ENCODE results near the gene SLC25A51. TPM values are rescaled to one million over a fixed set of nuclear protein-coding genes. Genes with fewer than 3 reads are reported as not detected.

The SLC25A51 gene
- total RNA-seq, 2 experiments from 2014 or later: 31.8 to 32.4 TPM

- no peak overlapping the region for H3K27ac ChIP-seq (ENCODE audit: low read depth, low read length, poor library complexity, severe bottlenecking)
- H3K79me2 ChIP-seq (ENCODE audit: insufficient read depth, low read depth, low read length): no peaks in the 10 kb centered on the region
- H3K4me1 ChIP-seq (ENCODE audit: insufficient read depth, low read length, poor library complexity, severe bottlenecking): no peaks in the 10 kb centered on the region
- no peaks in the 10 kb centered on the region for H3K36me3 ChIP-seq (ENCODE audit: insufficient read depth, low read length)
- DNase-seq (ENCODE audit: low spot score): no peak
- no peaks in the 10 kb centered on the region for H3K9me2 ChIP-seq (ENCODE audit: insufficient read depth, low read length)
- no peak for TF ChIP-seq EZH2phosphoT487 (IDR thresholded peaks at IDR 0.05; ENCODE audit: borderline replicate concordance, low read depth, low read length)
- no peak overlapping the region for H2AFZ ChIP-seq (ENCODE audit: low read length)
- no peaks in the 10 kb centered on the region for H3K9me3 ChIP-seq (ENCODE audit: low read length)
- no peak overlapping the region for H3K4me3 ChIP-seq (ENCODE audit: low read depth, low read length, poor library complexity, severe bottlenecking)
- no peaks in the 10 kb centered on the region for H4K20me1 ChIP-seq (ENCODE audit: insufficient read depth, low read length)
- intact Hi-C loops (cut with micrococcal nuclease; ENCODE audit: unreplicated experiment): loop anchor here (10.0 kb wide), 1 partner anchor 345 kb away; no protein-coding TSS in a partner anchor
- H3K4me2 ChIP-seq (ENCODE audit: low read length): no peak overlapping the region
- ChIA-PET CTCF (ENCODE audit: unreplicated experiment) (no interaction called here), POLR2A (interaction anchor here (0.6 kb wide), 1 partner anchor 287 kb away, joined by 3 read pairs; no protein-coding TSS in a partner anchor)
- no TSS peak for BruUV-seq (replicated peaks)
Measured at GRCh38 chr9:37919246-37919955, 15.5 kb upstream of the SLC25A51 start.

GRCh38 chr9:37918665-37919170 is 14.8 kb upstream of the SLC25A51 start:
- no peak overlapping the region for H3K27ac ChIP-seq (ENCODE audit: low read depth, low read length, poor library complexity, severe bottlenecking)
- no peaks in the 10 kb centered on the region for H3K9me2 ChIP-seq (ENCODE audit: insufficient read depth, low read length)
- H4K20me1 ChIP-seq (ENCODE audit: insufficient read depth, low read length): no peaks in the 10 kb centered on the region
- CTCF ChIA-PET (ENCODE audit: unreplicated experiment): no interaction called here
- no peaks in the 10 kb centered on the region for H3K9me3 ChIP-seq (ENCODE audit: low read length)
- H3K79me2 ChIP-seq (ENCODE audit: insufficient read depth, low read depth, low read length): no peaks in the 10 kb centered on the region
- H2AFZ ChIP-seq (ENCODE audit: low read length): no peak overlapping the region
- TF ChIP-seq CTCF (conservative IDR thresholded peaks at IDR 0.05; ENCODE audit: low read length) (no peak), EZH2phosphoT487 (IDR thresholded peaks at IDR 0.05; ENCODE audit: borderline replicate concordance, low read depth, low read length) (no peak)
- no TSS peak for BruUV-seq (replicated peaks)
- no peaks in the 10 kb centered on the region for H3K4me1 ChIP-seq (ENCODE audit: insufficient read depth, low read length, poor library complexity, severe bottlenecking)
- no peak for DNase-seq (ENCODE audit: low spot score)
- no peak overlapping the region for H3K4me2 ChIP-seq (ENCODE audit: low read length)
- POLR2A ChIA-PET: interaction anchor here (0.6 kb wide), 1 partner anchor 288 kb away, joined by 3 read pairs; no protein-coding TSS in a partner anchor
- intact Hi-C loops (cut with micrococcal nuclease; ENCODE audit: unreplicated experiment): loop anchor here (10.0 kb wide), 1 partner anchor 346 kb away; no protein-coding TSS in a partner anchor
- H3K36me3 ChIP-seq (ENCODE audit: insufficient read depth, low read length): no peaks in the 10 kb centered on the region
- H3K4me3 ChIP-seq (ENCODE audit: low read depth, low read length, poor library complexity, severe bottlenecking): no peak overlapping the region

GRCh38 chr9:37917801-37918664 is 14.1 kb upstream of the SLC25A51 start:
- TF ChIP-seq EZH2phosphoT487 (IDR thresholded peaks at IDR 0.05; ENCODE audit: borderline replicate concordance, low read depth, low read length) (no peak), CTCF (conservative IDR thresholded peaks at IDR 0.05; ENCODE audit: low read length) (no peak)
- Histone ChIP-seq H3K9me2 (ENCODE audit: insufficient read depth, low read length) (no peaks in the 10 kb centered on the region), H3K4me1 (ENCODE audit: insufficient read depth, low read length, poor library complexity, severe bottlenecking) (peaks cover 5% of the 10 kb centered on the region), H3K4me3 (ENCODE audit: low read depth, low read length, poor library complexity, severe bottlenecking) (no peak overlapping the region), H3K36me3 (ENCODE audit: insufficient read depth, low read length) (no peaks in the 10 kb centered on the region), H3K9me3 (ENCODE audit: low read length) (no peaks in the 10 kb centered on the region), H3K27ac (ENCODE audit: low read depth, low read length, poor library complexity, severe bottlenecking) (no peak overlapping the region), H2AFZ (ENCODE audit: low read length) (no peak overlapping the region), H3K4me2 (ENCODE audit: low read length) (no peak overlapping the region), H4K20me1 (ENCODE audit: insufficient read depth, low read length) (no peaks in the 10 kb centered on the region), H3K79me2 (ENCODE audit: insufficient read depth, low read depth, low read length) (no peaks in the 10 kb centered on the region)
- ChIA-PET POLR2A (no interaction called here), CTCF (ENCODE audit: unreplicated experiment) (no interaction called here)
- no TSS peak for BruUV-seq (replicated peaks)
- no peak for DNase-seq (ENCODE audit: low spot score)
- intact Hi-C loops (cut with micrococcal nuclease; ENCODE audit: unreplicated experiment): loop anchor here (10.0 kb wide), 1 partner anchor 347 kb away; no protein-coding TSS in a partner anchor
